Endothelial cell of umbilical vein (primary cell): ENCODE data around the gene RAC3. TPM values are rescaled to one million over a fixed set of nuclear protein-coding genes. Genes with fewer than 3 reads are reported as not detected.

Experiments used
- BruUV-seq: library from RNA; stranded (reverse); fragments of 400-500 nt; replicated peaks from 2 replicates; lab custom pipeline; 2021; lab: Mats Ljungman, UMichigan
- CTCF ChIA-PET: fragments of 300-600, 350-600 bp; sonication (Branson Sonifier 250); formaldehyde crosslinking; loops from one replicate; lab custom pipeline; 2021; ENCODE audit warnings: antibody characterized with exemption, inconsistent platforms; lab: Charles Lee
- POLR2A ChIA-PET: fragments of 300-600, 350-600 bp; sonication (Branson Sonifier 250); formaldehyde crosslinking; loops from one replicate; lab custom pipeline; 2021; ENCODE audit warnings: antibody characterized with exemption, inconsistent platforms; lab: Charles Lee
- DNase-seq: peaks from one replicate; pipeline ENCODE4 v3.0.0-alpha.2; 2011; ENCODE audit warnings: low read depth, low spot score
- FAIRE-seq: peaks from 2 replicates; lab custom pipeline; 2011; peaks lifted over from hg19 to GRCh38; lab: Jason Lieb, UNC
- H2AFZ ChIP-seq: 2 replicates; pipeline ENCODE4 v1.6.0; 2012; ENCODE audit warnings: low read depth, low read length, control low read depth, inconsistent platforms
- H3K27ac ChIP-seq: 2 replicates; pipeline ENCODE4 v1.5.1; 2011; ENCODE audit warnings: low read depth, mild to moderate bottlenecking, control low read depth, low read length, moderate library complexity; ENCODE audit not compliant: insufficient read depth
- H3K27me3 ChIP-seq, 2 experiments: 2 replicates each; pipeline versions ENCODE4 v1.6.0 to v1.6.1; 2011; ENCODE audit warnings: low read length in 2 of 2, mixed read lengths in 1 of 2; ENCODE audit not compliant: control insufficient read depth in 2 of 2, insufficient read depth in 2 of 2
- H3K36me3 ChIP-seq, 2 experiments: 2 replicates in 1 of 2; 3 replicates in 1 of 2; pipeline ENCODE4 v1.5.1; 2011; ENCODE audit warnings: low read length in 2 of 2, mild to moderate bottlenecking in 1 of 2, moderate library complexity in 1 of 2; ENCODE audit not compliant: control insufficient read depth in 2 of 2, insufficient read depth in 2 of 2; ENCODE audit errors: extremely low read depth in 1 of 2
- H3K4me1 ChIP-seq: 3 replicates; pipeline ENCODE4 v1.5.1; 2011; ENCODE audit warnings: mild to moderate bottlenecking, low read length; ENCODE audit not compliant: control insufficient read depth, insufficient read depth; ENCODE audit errors: extremely low read depth
- H3K4me2 ChIP-seq: 2 replicates; pipeline ENCODE4 v1.6.1; 2011; ENCODE audit warnings: low read length, control low read depth, mixed read lengths; ENCODE audit not compliant: insufficient read depth
- H3K4me3 ChIP-seq, 3 experiments: fragments of 200-600 bp in 1 of 3; sonication (generic), shearing (Covaris generic) in 1 of 3; replicated peaks in 1 of 3; 2 replicates each; pipeline ENCODE4 v1.5.1; 2011 to 2016; ENCODE audit warnings: control low read depth in 3 of 3, low read length in 3 of 3, mild to moderate bottlenecking in 2 of 3, inconsistent platforms in 1 of 3, low read depth in 1 of 3, moderate library complexity in 1 of 3; ENCODE audit not compliant: insufficient read depth in 1 of 3
- H3K79me2 ChIP-seq: 2 replicates; pipeline ENCODE4 v1.6.0; 2012; ENCODE audit warnings: low read length, inconsistent platforms; ENCODE audit not compliant: control insufficient read depth, insufficient read depth
- H3K9ac ChIP-seq: replicated peaks from 2 replicates; pipeline ENCODE3; 2011; ENCODE audit warnings: low read length, control low read depth; ENCODE audit not compliant: insufficient read depth; ENCODE audit errors: extremely low read depth
- H3K9me1 ChIP-seq: replicated peaks from 3 replicates; pipeline ENCODE4 v1.6.0; 2011; ENCODE audit warnings: mild to moderate bottlenecking, low read length; ENCODE audit not compliant: control insufficient read depth, insufficient read depth; ENCODE audit errors: extremely low read depth
- H3K9me3 ChIP-seq: replicated peaks from 2 replicates; pipeline ENCODE4 v1.5.1; 2012; ENCODE audit warnings: low read length, inconsistent platforms; ENCODE audit not compliant: control insufficient read depth, insufficient read depth
- H4K20me1 ChIP-seq: replicated peaks from 2 replicates; pipeline ENCODE3; 2011; ENCODE audit warnings: mild to moderate bottlenecking, low read length; ENCODE audit not compliant: control insufficient read depth, insufficient read depth; ENCODE audit errors: extremely low read depth
- CTCF ChIP-seq, 2 donors: IDR thresholded peaks; 1 replicate in 1 of 2; 2 replicates in 1 of 2; pipeline ENCODE4 v1.5.1; 2011; ENCODE audit warnings: low read length in 2 of 2, mild to moderate bottlenecking in 2 of 2, moderate library complexity in 2 of 2, control low read depth in 1 of 2, inconsistent platforms in 1 of 2, low read depth in 1 of 2; ENCODE audit not compliant: insufficient read depth in 1 of 2; ENCODE audit errors: extremely low read depth in 1 of 2
- EZH2 ChIP-seq: IDR thresholded peaks from 2 replicates; pipeline ENCODE4 v1.6.1; 2012; ENCODE audit warnings: borderline replicate concordance, low read depth, mild to moderate bottlenecking, moderate library complexity, low read length, inconsistent platforms; ENCODE audit not compliant: severe bottlenecking
- FOS ChIP-seq: IDR thresholded peaks from 2 replicates; pipeline ENCODE4 v1.6.1; 2011; ENCODE audit warnings: mild to moderate bottlenecking, low read length, moderate library complexity, borderline replicate concordance; ENCODE audit not compliant: insufficient read depth
- GATA2 ChIP-seq: IDR thresholded peaks from 2 replicates; pipeline ENCODE4 v1.7.0; 2011; ENCODE audit warnings: low read depth, mild to moderate bottlenecking, moderate library complexity, mixed read lengths, low read length; ENCODE audit not compliant: insufficient read length, insufficient read depth
- JUN ChIP-seq: IDR thresholded peaks from 2 replicates; pipeline ENCODE4 v1.6.1; 2011; ENCODE audit warnings: borderline replicate concordance, low read depth; ENCODE audit not compliant: insufficient read length, insufficient read depth
- MAX ChIP-seq: IDR thresholded peaks from 2 replicates; pipeline ENCODE4 v1.6.1; 2011; ENCODE audit not compliant: insufficient read depth, insufficient read length
- MYC ChIP-seq: IDR thresholded peaks from one replicate; pipeline ENCODE4 v1.6.1; 2011; ENCODE audit warnings: mild to moderate bottlenecking, low read depth, low read length
- POLR2A ChIP-seq: IDR thresholded peaks from 2 replicates; pipeline ENCODE4 v1.6.1; 2012; ENCODE audit warnings: low read depth, mild to moderate bottlenecking, control low read depth, low read length
- POLR2AphosphoS5 ChIP-seq: IDR thresholded peaks from 2 replicates; pipeline ENCODE4 v1.6.1; 2012; ENCODE audit warnings: low read depth, mild to moderate bottlenecking, control low read depth, low read length, moderate library complexity; ENCODE audit not compliant: insufficient read depth
- dilution Hi-C: fragments of 300-500 bp; cut with MboI; formaldehyde crosslinking; loops from one replicate; pipeline ENCODE4 v1.15.0; 2019; ENCODE audit warnings: low sequenced_read_pairs; ENCODE audit not compliant: extremely low pct_ligation_motif_present
- intact Hi-C: fragments of 100-400 bp; cut with micrococcal nuclease; formaldehyde crosslinking; loops from one replicate; pipeline ENCODE4 v1.10.0; 2022
- polyA plus RNA-seq, 4 experiments: library from polyadenylated mRNA; depleted of rRNA in 3 of 4; stranded (reverse) in 3 of 4; unstranded in 1 of 4; fragments of >200 nt; gene quantifications; 2 replicates each; pipeline versions ENCODE4 v1.2.1 to v1.2.3, GENCODE V29; 2011 to 2012; ENCODE audit warnings: missing spikeins in 1 of 4
- total RNA-seq: library from RNA; stranded (reverse); gene quantifications from 2 replicates; pipeline ENCODE4 v1.2.3, GENCODE V29; 2021

RAC3 gene
- total and polyA plus RNA-seq, 2 donors (not counting 3 experiments of a cell fraction or from before 2014, with no cell fraction given), result 34.1 to 56.0 TPM

- H2AFZ ChIP-seq, result no peak overlapping the region
- TF ChIP-seq EZH2 (no peak), MYC (no peak), GATA2 (no peak), POLR2AphosphoS5 (no peak), FOS (no peak), POLR2A (no peak), MAX (no peak), CTCF (IDR thresholded peaks at IDR 0.05; ENCODE audit: extremely low read depth in 1 of 2, insufficient read depth in 1 of 2, low read depth in 1 of 2, low read length in 2 of 2) (no peak), JUN (no peak)
- H3K79me2 ChIP-seq, result no peaks in the 10 kb centered on the region
- H3K27ac ChIP-seq, result no peak overlapping the region
- ChIA-PET POLR2A (no interaction called here), CTCF (interaction anchor here (1.2 to 2.0 kb wide), 3 partner anchors 24 to 37 kb away, joined by 3 to 12 read pairs (median 8); no protein-coding TSS in a partner anchor)
- FAIRE-seq (no peak), DNase-seq (no peak)
- no peaks in the 10 kb centered on the region for H4K20me1 ChIP-seq
- intact Hi-C loops (no loop called here), dilution Hi-C loops (no loop called here)
- H3K36me3 ChIP-seq, result no peaks in the 10 kb centered on the region
- H3K4me1 ChIP-seq, result peaks cover 2% of the 10 kb centered on the region
- H3K9me1 ChIP-seq, result no peaks in the 10 kb centered on the region
- H3K27me3 ChIP-seq, result no peaks in the 10 kb centered on the region
- H3K9me3 ChIP-seq, result no peaks in the 10 kb centered on the region
- H3K9ac ChIP-seq, result no peak overlapping the region
- BruUV-seq, result no TSS peak
- H3K4me2 ChIP-seq, result no peak overlapping the region
- H3K4me3 ChIP-seq, result no peak overlapping the region
Measured at GRCh38 chr17:81996232-81996756, 35.2 kb upstream of the RAC3 start.
